GM19351 (cell line): ENCODE results near the gene TRABD2B.

Experiments
- ATAC-seq: cut with Tn5 transposase; IDR thresholded peaks from one replicate; pipeline ENCODE4 v1.9.1; 2021; ENCODE audit warnings: mild to moderate bottlenecking, moderate library complexity; ENCODE audit not compliant: unreplicated experiment

The TRABD2B gene

DNA sequence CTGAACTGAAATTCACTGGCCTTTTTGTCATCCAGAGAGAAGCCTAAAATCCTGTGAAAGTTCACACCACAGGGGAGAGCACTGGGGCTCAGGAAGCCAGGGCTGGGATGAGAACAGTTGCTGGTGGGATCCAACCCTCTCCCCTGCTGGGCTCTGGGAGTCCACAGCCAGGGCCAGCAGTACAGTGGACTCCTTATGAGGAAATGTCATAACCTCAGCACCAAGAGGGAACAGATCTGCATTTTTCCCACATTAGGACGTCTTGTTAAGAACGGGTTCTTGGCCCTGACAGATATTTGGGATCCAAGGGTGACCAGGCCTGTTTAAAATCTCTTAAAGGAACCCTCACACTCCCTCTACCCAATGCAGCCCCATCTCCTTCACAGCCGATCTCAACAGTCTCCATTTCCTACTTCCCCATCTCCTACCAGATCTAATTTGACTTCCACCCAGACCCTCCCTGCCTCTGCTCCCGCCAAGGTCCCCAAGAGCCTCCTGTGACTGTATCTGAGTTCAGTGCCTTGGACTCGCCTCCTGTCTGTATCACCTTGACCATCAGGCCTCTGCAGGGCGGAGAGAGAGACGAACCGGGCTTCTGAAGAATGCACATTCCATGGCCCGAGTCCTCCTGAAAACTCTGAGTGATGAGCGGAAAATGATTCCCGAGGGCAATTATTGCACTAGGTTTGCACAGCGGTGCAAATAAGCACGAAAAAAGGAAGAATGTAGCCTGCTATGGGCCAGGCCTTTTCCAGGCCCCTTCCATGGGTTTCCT lies 159.9 kb downstream of the TRABD2B start:
- no peak for ATAC-seq

GRCh38 chr1:47835409-47835808 lies 161.8 kb downstream of the TRABD2B start:
- ATAC-seq, result no peak

GRCh38 chr1:47834326-47834725 lies 162.9 kb downstream of the TRABD2B start:
- no peak for ATAC-seq

DNA sequence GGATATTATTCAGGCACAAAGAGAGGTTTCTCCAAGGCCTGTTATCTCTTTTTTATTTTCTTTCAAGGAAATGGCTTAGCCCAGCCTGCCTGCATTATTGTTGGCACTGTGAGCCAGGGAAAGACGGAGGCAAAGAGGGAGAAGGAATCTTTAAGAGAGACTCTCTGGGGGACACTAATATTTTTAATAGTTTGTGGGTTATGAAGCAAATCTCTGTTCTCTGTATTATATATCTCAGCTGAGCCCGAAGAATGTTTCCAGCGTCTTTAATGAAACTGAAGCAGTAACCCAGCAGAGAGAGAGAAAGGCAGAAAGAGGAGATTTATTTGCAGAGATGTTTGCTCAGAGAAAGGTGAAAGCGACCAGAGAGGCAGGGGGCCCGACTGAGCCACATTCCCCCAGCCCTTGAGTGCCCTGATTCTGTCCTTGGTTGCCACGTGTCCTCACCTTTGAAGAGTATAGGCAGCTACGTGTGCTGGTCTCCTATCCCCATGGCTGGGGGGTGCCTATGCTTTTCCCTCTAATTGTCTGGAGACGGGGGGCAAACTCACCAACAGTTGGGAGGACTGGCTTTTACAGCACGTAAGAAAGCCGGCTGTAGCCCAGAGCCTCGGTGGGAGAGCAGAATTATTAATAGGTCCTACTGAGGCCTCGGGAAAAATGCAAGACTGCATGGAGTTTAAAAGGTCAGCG lies 166.4 kb downstream of the TRABD2B start:
- no peak for ATAC-seq

- ATAC-seq, result no peak
These were observed 167.2 kb downstream of the TRABD2B start for GRCh38 chr1:47830021-47830420.

GRCh38 chr1:47828978-47829377 lies 168.2 kb downstream of the TRABD2B start:
- ATAC-seq, result no peak

DNA sequence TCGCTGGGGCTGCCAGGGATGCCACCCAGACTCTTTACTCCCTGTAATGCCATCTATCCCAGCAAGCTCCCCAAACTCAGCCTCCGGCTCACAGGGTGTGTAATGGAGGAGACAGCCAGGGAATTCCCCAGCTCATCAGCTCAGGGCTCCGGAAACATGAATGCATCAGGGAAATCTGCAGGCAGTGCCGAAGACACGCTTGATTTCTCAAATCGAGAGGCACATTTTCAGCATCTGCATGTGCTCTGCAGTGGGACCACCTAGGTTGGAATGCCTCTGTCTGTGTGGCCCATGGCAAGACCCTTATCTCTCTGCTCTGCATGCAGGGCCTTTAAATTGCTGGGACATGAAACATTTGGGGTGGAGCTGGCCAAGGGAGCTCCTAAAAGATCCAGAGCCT lies 170.1 kb downstream of the TRABD2B start:
- no peak for ATAC-seq

DNA sequence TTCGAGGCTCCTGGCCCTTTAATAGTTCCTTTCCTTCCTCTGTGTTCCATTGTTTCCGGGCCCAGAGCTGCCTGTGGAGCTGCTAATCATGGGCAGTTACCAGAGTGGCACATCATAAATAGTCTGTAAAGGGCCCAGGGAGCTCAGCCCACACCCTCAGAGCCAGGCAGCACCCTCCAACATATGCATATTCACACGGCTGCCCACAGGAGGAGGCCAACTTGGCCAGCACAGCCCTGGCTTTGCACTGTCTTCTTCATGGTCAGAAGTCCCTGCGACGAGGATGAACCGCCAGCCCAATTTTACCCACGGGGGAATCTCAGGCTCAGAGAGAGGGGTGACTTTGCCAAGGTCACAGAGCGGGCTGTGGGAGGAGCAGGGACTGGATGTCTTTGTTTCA lies 172.5 kb downstream of the TRABD2B start:
- no peak for ATAC-seq

DNA sequence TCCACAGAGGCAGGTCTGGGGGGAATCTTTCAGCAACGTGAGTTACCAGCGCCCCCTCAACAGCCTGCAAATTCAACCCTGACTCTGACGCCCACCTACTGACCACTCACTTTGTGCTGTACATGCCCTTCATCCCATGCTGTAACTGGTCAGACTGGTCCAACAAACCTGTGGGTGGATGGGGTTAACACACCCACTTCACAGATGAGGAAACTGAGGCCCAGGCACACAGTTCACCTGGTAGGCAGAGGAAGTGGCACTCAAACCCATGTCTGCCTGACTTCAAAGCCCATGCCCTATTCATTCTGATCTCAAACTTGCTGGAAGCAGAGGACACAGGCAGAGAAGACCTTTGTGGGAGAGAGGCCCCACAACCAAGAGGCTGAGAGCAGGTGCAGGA lies 172.9 kb downstream of the TRABD2B start:
- ATAC-seq, result no peak

- ATAC-seq, result no peak
These were observed 174.0 kb downstream of the TRABD2B start for GRCh38 chr1:47823040-47823808.

- ATAC-seq, result no peak
These were observed 175.4 kb downstream of the TRABD2B start for GRCh38 chr1:47821760-47822159.

DNA sequence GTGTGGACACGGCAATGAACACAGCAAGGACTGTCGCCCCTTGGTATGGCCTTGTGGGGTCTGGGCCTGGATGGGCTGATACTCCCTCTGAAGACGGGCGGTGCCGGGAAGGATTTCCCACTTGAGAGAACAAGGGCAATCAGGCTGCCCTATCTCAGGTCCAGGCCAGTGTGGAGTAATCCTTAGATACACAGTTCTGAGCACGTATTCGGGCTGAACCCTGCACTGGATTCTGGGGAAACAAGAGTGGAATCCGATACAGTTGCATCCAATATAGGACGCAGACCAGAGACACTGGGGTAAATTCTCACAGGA lies 177.7 kb downstream of the TRABD2B start:
- no peak for ATAC-seq

DNA sequence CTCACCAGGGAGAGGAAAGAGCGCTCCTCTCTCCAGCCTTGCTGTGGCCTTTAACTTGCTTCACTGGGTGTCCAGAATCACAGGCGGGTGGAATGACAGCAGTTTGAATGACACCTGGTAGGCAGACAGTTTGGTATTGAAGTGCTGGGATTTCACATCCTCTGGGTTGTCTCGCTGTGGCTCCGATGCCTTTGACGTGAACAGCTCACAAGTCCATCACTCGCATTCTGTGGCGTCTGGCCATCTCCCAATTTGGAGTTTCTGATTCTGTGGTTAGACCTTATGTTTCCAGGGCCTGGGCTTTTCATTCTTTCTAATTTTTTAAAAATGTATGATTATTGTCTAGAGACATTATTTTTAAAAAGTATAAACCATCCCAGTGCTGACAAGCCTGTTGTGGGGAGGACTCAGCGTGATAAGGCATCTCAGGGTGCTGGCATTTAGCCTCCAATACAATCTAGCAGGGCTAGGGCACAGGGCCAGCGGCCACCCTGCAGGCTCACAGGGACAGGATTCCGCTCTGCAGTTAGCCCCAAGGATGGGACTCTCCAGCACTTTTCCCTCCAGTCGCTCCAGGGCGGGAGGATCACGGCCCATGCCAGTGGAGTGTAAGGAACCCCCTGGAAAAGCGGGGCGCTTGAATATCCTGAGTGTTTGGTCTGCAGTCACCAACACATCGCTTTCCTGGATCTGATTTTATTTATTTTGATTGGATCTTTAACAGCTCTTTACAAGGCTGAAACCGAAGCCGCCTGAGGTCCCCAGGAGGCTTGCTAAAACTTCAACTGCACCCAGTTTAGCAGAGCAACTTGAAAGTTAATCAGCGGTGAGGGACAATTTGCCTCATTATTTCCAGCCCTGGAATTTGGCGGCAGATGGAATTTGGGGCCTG lies 178.3 kb downstream of the TRABD2B start:
- no peak for ATAC-seq

DNA sequence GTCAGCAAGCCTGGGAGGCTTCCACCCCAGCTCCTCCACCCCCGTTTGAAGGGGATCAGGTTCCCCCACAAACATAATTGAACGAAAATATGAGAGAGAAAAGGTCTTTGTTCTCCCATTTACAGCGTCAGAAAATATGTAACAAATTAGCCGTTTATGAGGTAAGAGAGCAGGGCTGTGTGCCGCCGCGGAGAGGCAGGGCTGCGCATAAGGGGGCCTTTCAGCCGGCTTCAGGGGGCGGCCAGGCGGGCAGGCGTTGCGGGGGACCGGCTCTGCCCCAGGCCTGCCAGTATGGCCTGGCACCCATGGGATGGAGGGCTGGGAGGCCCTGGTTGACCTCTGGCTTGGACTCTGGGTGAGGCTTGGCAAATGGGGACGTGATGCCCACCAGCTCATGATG lies 179.3 kb downstream of the TRABD2B start:
- ATAC-seq, result no peak

- ATAC-seq, result no peak
These were observed 180.7 kb downstream of the TRABD2B start for GRCh38 chr1:47816325-47817071.

- no peak for ATAC-seq
These were observed 182.4 kb downstream of the TRABD2B start for GRCh38 chr1:47814612-47815395.

GRCh38 chr1:47813970-47814369 lies 183.2 kb downstream of the TRABD2B start:
- no peak for ATAC-seq

DNA sequence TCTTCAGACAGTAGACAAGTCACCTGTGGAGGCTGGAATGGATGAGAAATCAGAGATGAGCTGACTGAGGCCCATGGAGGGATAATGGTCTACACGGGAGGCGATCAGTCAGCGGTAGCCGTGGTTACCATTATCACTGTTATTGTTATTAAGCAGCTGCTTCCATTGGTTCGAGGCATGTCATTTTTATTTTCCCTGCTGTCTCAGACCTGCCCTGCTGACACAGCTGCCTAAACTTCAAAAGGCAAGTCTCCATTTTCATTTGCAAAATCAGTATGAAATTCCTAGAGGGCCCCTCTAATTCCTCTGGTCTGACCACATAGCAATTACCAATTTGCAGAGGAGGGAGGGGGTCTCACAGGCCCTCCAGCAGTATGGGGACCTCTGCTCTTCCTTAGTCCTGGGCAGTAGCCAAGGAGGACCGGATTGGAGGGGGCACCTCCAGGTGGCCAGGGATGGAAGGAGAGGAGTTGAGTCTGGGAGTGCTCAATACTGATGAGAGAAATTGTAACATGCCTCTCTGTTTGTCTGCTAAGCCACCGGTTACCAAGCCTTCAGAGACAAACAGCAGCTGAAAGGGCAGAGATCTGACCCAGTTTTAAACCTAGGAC lies 184.2 kb downstream of the TRABD2B start:
- ATAC-seq, result no peak
